ENCODE results near the gene HBA2.
A peak's percentile ranks its signal among the peaks of the same experiment; 100 is the strongest.
"Not testable (repeated sequence)": the region's sequence is repeated elsewhere in the genome, so short reads cannot be mapped to it uniquely, and the experiment has no call there.

The HBA2 gene

DNA sequence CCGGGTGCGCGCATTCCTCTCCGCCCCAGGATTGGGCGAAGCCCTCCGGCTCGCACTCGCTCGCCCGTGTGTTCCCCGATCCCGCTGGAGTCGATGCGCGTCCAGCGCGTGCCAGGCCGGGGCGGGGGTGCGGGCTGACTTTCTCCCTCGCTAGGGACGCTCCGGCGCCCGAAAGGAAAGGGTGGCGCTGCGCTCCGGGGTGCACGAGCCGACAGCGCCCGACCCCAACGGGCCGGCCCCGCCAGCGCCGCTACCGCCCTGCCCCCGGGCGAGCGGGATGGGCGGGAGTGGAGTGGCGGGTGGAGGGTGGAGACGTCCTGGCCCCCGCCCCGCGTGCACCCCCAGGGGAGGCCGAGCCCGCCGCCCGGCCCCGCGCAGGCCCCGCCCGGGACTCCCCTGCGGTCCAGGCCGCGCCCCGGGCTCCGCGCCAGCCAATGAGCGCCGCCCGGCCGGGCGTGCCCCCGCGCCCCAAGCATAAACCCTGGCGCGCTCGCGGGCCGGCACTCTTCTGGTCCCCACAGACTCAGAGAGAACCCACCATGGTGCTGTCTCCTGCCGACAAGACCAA, at the start of gene HBA2:
Gene HBA2, plus strand, starts transcription at position 503 of the 568 bp plus-strand sequence. Its CDS starts 37 bp downstream, at position 540.
- not testable (repeated sequence) for DNase-seq (ENCODE audit: low read depth)

DNA sequence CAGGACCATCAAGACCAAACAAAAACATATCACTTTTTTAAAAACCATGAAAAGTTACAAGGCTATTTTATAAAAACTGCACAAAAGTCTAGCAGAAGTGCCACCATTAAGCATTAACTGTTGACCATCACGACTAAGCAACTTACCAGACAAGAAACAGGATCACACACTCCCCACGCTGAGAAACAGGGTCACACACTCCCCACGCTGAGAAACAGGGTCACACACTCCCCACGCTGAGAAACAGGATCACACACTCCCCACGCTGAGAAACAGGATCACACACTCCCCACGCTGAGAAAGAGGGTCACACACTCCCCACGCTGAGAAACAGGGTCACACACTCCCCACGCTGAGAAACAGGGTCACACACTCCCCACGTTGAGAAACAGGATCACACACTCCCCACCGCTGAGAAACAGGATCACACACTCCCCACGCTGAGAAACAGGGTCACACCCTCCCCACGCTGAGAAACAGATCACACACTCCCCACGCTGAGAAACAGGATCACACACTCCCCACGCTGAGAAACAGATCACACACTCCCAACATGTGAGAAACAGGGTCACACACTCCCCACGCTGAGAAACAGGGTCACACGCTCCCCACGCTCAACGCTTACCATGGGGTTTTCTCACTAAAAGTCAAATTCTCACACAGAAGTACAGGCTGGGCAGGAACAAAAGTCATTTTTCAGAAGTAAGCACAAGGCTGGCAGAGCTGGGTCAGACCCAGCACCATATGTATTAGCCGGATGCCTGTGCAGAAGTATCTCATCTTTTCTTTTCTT, 48.9 kb upstream of the HBA2 start:
- DNase-seq (ENCODE audit: low read depth): not testable (repeated sequence)

DNA sequence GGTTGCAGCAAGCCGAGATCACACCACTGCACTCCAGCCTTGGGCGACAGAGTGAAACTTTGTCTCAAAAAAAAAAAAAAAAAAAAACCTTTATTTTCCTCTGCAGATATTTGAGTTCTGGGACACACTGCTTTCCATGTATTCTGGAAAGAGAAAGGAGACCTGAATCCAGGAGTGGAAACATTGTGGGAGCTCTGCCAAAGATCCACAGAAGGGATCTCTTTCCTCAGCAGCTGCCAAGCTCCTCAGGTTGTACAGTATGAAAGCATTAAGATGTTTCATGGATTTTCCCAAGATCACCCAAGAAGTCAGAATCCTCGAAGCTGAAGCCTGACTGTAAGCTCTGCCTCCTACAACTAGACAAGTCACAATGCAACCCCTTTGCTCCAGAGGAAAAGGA, 47.7 kb upstream of the HBA2 start:
- DNase-seq (ENCODE audit: low read depth): no peak

DNA sequence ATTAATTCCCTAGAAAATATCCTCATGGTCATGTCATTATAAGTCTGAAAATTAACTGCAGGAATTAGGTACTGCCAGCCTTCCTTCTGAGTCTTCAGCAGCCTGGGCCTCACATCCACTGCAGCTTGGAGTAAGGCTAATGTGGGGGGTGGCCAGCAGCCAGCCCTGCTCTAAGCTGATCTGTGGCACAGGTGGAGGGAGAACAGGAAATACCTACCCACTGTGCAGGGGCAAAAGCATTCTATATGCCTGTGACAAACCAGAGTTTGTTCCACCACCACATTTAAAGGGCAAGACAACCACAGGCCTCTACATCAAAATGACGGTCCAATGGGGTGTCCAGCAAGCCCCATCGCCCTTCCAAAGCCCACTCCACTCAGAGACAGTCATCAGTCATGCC, 43.6 kb upstream of the HBA2 start:
- DNase-seq (ENCODE audit: low read depth): no peak

DNA sequence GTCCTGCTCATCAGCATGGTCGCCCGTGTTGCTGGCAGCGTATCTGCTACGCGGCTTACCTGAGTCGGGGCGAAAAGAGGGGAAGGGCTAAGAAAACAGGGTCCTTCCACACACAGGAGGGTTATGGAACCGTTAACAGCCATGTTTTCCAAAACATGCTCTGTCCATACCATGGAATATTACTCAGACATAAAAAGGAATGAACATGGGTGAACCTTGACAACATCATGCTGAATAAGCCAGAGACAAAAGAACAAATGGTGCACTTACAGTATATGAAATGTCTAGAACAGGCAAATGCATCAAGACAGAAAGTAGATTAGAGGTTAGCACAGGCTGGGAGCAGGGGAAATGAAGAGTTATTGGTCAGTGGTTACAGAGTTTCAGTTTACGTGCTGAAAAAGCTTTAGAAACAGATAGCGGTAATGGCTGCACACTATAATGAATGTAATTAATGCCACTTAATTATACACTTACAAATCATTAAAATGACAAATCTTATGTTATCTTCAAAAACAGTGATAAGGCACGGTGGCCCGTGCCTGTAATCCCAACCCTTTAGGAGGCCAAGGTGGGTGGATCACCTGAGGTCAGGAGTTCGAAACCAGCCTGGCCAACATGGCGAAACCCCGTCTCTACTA, 42.0 kb upstream of the HBA2 start:
- DNase-seq (ENCODE audit: low read depth): no peak

DNA sequence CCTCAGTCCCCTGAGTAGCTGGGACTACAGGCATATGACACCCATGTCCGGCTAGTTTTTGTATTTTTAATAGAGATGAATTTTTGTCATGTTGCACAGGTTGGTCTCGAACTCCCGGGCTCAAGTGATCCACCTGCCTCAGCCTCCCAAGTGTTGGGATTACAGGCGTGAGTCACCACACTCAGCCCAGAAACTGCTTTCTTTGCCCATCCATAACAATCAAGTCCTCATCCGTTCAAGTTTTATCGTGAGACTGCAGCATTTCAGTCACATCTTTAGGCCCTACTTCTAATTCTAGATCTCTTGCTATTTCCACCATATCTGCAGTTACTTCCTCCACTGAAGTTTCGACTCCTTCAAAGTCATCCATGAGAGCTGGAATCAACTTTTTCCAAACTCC, 40.6 kb upstream of the HBA2 start:
- no peak for DNase-seq (ENCODE audit: low read depth)

DNA sequence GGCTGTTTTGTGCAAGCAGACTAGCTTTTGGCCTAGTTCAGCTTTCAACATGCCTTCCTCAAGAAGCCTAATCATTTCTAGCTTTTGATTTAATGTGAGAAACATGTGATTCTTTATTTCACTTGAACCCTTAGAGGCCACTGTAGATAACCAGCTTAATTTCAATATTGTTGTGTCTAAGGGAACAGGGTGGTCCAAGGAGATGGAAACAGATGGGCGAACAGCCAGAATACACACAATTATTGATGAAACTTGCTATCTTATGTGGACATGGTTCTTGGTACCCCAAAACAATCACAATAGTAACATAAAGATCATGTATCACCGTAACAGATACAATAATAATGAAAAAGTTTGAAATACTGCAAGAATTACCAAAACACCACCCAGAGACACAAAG, 39.0 kb upstream of the HBA2 start:
- no peak for DNase-seq (ENCODE audit: low read depth)

DNA sequence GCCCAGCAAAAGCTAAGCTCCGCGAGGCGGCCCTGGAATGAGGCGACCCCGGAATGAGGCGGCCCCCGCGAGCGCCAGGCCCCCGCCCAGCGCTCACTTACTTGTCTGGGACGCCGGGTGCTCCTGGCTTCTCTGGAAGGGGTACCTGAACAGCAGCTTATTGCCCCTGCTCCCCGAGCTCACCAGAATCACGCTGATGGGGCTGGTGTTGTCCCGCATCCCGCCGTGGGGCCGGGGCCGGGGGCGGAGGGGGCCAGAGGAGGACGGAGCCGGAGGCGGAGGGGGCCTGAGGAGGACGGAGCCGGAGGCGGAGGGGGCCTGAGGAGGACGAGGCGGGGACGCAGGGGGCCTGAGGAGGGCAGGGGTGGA, 34.6 kb upstream of the HBA2 start:
- DNase-seq (ENCODE audit: low read depth): peak; percentile 5

DNA sequence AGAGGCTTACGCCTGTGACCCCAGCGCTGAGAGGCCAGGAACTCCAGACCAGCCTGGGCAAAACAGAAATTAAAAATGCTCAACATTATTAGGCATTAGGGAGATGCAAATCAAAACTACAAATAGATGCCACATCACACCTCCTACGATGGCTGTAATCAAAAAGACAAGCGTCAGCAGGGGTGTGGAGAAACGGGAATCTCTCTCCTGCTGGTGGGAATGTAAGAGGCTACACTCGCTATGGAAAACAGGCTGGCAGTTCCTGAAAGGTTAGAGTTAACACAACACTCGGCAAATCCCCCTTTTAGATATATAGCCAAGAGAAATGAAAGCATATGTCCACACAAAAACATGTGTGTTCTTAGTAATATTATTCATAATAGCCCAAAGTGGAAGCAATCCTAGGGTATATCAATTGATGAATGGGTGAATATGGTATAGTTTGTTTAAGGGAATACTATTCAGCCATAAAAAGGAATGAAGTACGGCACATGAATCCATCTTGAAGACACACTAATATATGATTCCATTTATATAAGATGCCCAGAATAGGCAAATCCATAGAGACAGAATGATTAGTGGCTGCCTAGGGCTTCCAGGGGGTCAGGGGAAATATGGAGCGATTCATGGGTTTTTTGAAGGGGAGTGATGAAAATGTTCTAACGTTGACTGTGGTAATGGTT, 32.4 kb upstream of the HBA2 start:
- no peak for DNase-seq (ENCODE audit: low read depth)

DNA sequence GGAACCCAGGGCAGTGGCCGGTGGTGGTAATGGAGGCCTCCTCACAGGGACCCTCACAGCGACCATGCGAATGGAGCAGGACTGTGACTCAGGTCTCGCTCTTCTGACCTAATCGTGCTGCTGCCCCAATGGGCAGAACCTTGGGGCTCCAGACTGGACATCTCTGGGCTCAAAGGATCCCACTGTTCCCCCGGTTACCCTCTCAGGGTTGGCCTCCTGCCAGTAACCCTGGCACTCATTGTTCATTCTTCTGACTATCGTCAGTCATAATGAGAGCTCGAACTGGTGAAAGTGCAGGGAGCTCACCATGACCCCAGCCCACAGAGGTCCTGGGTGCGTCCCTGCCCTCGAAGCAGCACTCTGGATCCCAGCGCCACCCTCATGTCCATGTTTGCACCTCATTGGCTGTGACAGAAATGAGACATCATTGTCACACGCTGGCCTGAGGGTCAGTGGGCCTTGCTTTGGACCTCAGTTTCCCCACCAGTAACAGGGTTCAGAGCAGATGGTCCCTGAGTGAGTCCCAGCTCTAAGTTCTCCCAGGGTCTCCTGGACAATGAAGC, 30.2 kb upstream of the HBA2 start:
- DNase-seq (ENCODE audit: low read depth): no peak

DNA sequence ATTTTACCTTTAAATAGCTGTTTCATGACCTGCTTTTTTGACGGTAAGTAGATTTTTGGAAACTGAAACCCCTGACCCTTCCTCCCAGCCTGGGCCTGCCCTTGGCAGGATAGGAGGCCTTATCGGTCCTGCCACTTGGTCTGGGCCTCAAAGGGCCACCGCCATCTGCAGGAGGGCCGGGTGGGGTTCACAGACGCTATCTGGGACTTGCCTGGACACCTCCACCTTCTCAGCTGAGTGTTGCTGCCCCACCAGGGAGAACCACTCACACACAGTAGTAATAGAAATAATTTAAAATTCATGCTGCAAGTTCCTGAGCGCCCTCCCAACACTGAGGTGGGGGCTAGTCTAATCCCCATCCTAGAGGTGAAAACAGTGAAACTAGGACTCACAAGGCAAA, 29.6 kb upstream of the HBA2 start:
- no peak for DNase-seq (ENCODE audit: low read depth)

DNA sequence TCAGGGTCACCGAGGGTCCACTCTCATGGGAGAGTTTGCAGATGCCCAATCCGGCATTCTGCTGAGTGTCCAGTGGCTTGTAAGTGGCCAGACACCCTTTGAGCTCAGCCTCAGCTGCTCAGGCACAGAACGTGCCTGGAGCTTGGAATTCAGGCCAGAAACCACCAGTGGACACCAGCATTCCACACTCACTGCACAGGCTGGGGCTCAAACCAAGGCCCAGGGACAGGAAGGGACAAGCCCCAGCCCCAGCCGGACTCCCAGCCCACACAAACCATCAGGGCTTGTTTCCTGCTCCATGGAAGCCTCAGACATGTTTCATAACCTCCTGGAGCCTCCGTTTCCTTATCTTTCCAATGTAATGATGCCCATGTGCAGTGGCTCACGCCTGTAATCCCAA, 29.2 kb upstream of the HBA2 start:
- DNase-seq (ENCODE audit: low read depth): no peak

DNA sequence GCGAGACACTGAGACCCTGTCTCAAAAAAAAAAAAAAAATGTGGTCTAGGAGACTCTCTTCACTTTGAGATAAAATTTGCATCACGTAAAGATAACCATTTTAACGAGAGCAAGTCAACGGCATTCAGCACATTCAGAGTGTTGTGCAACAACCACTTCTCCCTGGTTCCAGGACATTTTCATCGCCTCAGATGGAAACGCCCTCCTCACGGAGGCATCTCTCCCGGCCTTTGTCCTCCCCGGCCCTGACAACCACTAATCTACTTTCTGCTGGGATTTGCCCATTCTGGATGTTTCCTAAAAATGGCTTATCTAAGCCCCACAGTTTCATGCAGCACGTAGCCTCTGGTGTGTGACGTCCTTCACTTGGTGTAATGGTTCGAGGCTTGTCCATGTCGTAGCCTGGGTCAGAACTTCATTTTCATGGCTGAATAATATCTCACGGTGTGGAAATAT, 27.9 kb upstream of the HBA2 start:
- no peak for DNase-seq (ENCODE audit: low read depth)

DNA sequence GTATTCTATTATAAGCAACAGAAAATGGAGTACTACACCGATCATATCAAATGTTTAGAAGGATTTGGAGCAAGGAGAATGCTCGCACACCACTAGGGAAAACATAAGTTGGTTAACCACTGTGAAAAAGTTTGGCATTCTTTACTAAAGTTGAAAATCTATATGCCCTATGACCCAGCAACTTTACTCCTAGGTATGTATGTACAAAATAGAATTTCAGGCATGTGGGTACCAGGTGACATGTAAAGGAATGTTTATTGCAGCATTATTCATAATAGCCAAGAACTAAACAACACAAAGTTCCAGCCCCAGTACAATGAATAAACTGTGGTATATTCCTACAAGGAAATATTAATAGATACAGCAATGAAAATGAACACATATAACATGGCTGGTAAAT, 26.0 kb upstream of the HBA2 start:
- DNase-seq (ENCODE audit: low read depth): no peak

DNA sequence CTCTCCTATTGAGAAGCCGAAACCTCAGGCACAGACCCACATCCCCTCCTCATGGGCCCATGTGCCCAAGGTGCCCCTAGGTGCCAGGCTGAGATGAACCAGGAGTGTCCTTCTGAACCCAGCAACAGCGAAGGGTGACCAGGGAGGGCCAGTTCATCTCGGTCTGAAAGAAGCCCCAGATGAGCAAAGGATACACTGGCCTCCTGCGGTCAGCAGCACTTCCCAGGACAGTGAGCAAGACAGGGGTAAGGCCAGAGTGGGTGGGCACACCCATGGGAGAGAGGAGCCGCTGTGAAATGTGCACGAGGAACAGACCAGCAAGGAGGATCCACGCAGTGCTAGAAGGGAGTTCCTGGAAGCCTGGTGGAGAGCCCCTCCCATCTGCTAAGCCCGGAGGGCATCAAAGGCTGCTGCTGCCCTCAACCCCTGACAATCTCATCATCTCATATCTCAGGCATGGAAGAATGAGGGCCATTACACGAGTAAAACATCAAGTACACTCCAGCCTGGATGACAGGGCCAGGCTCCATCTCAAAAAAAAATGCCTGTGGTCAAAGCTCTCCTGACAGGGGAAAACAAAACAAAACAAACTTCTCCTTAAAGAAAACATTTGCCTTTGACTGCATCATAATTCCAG, 23.5 kb upstream of the HBA2 start:
- DNase-seq (ENCODE audit: low read depth): no peak

DNA sequence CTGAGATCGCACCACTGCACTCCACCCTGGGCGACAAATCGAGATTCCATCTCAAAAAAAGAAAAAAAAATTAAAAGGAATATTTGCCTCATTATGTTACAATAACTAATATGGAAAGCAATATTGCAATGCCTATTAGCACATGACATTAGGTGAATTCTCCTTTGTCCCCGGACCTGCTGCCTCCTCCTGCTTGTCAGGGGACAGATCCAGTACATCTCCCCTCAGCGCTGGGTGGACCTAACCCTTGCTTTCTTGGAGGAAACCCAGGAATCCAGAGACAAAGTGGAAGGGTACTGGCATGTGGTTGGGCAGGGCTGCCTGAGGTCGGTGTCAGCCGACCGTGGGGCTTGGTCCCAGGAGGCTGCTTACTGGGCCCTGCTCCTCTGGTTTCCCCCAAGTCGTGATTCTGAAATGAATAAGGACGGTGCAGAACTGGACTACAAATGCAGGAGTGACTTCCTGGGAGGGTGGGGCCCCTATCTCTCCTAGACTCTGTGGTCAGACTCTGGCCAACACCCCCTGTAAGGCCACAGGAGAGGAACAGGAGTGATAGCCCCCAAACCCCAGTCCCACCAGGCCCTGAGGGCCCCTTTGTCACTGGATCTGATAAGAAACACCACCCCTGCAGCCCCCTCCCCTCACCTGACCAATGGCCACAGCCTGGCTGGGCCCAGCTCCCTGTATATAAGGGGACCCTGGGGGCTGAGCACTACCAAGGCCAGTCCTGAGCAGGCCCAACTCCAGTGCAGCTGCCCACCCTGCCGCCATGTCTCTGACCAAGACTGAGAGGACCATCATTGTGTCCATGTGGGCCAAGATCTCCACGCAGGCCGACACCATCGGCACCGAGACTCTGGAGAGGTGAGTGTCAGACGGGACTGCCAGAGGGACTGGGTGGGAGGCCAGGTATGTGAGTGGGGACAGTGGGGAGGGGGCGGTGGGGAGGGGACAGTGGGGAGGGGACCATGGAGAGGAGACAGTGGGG, 20.2 kb upstream of the HBA2 start, which contains the start of gene HBZ:
Gene HBZ, plus strand, starts transcription at position 504 of the 988 bp plus-strand sequence. Its CDS starts 266 bp downstream, at position 770.
- no peak for DNase-seq (ENCODE audit: low read depth)

DNA sequence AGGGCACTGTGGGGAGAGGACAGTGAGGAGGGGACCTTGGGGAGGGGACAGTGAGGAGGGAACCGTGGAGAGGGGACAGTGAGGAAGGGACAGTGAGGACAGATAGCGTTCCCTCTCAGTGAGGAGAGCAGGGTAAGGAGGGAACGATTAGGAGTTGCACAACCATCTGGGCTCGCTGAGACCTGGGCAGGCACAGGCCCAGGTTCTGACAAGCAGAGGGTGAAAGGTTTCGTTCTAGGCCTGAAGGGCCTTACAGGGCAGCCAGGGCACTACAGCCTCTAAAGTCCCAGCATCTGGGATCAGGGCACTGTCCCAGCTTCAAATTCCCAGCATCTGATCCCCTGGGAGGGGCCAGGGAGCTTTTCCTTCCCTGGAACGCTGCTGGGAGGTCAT, 19.6 kb upstream of the HBA2 start:
- not testable (repeated sequence) for DNase-seq (ENCODE audit: low read depth)

DNA sequence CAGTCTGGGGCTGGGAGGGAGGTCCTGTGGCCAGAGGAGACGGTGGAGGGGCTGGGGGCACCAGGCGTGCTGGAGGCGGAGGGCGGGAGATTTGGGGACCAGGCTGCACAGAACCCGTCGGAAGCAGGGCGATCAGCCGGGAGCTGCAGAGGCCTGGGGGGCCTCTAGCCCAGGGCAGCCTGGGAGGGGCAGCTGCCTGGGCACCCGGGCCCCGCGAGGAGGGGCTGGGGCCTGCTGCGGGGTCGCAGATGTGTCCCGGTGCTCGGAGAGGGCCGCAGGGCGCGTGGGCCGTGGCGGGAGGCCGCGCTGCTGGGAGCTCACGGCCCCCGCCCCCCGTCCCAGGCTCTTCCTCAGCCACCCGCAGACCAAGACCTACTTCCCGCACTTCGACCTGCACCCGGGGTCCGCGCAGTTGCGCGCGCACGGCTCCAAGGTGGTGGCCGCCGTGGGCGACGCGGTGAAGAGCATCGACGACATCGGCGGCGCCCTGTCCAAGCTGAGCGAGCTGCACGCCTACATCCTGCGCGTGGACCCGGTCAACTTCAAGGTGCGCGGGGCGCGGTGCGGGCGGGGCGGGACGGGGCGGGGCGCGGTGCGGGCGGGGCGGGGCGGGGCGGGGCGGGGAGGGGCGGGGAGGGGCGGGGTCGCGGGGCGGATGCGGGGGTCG, 19.0 kb upstream of the HBA2 start:
- not testable (repeated sequence) for DNase-seq (ENCODE audit: low read depth)

DNA sequence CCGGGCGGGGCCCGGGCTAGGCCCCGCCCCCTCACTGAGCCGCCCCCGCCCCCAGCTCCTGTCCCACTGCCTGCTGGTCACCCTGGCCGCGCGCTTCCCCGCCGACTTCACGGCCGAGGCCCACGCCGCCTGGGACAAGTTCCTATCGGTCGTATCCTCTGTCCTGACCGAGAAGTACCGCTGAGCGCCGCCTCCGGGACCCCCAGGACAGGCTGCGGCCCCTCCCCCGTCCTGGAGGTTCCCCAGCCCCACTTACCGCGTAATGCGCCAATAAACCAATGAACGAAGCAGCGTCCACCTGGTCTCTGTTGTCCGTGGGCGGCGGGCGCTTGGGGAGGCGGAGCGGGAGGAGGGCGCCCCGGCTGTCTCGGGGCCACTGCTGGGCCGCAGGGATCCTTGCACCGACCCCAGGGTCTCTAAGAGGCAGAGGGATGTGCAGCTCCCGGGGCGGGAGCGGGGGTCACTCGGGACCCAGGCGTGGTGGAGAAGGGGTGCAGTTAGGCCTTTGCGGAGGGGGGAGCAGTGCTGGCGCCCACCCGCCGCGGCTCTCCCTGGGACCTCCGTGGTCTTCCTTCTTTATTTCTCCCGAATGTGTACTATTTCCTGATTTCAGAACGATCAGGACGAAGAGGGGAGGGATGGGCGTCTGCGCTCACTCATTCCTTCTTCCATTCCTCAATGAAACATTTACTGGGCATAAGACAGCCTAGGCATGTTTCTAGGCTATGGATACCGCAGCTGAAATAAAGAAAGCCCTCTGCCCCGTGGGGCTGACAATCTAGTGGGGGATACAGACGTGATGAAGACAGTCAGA, 18.3 kb upstream of the HBA2 start:
- DNase-seq (ENCODE audit: low read depth): no peak

All from activated T-helper 1 cell treated with Interleukin-2 at 50 U/mL for 16 hours (primary cell).